Measurements from ENCODE around the gene EVPL.
A peak's percentile ranks its signal among the peaks of the same experiment; 100 is the strongest.

The EVPL gene

GRCh38 chr17:75994802-75995370 lies 32.2 kb downstream of the EVPL start:
- H3K4me3 Mint-ChIP-seq, result no peak overlapping the region
- no peak overlapping the region for H3K27ac Mint-ChIP-seq
- H3K27me3 Mint-ChIP-seq (ENCODE audit: low read depth), result no peaks in the 10 kb centered on the region
- H3K36me3 Mint-ChIP-seq (ENCODE audit: low read depth), result peaks cover 20% of the 10 kb centered on the region
- H3K4me1 Mint-ChIP-seq, result peaks cover 10% of the 10 kb centered on the region
- no peaks in the 10 kb centered on the region for H3K9me3 Mint-ChIP-seq
- TF ChIP-seq CTCF (IDR thresholded peaks at IDR 0.05; ENCODE audit: unreplicated experiment in 3 of 3), result no peak

GRCh38 chr17:75991396-75991795 lies 35.7 kb downstream of the EVPL start:
- Mint-ChIP-seq H3K9me3 (no peaks in the 10 kb centered on the region), H3K4me1 (no peaks in the 10 kb centered on the region), H3K4me3 (no peak overlapping the region), H3K36me3 (ENCODE audit: low read depth) (peaks cover 21% of the 10 kb centered on the region), H3K27ac (no peak overlapping the region), H3K27me3 (ENCODE audit: low read depth) (no peaks in the 10 kb centered on the region)
- TF ChIP-seq CTCF (IDR thresholded peaks at IDR 0.05; ENCODE audit: unreplicated experiment in 3 of 3), result no peak

- TF ChIP-seq CTCF (IDR thresholded peaks at IDR 0.05; ENCODE audit: unreplicated experiment in 3 of 3), result no peak
- Mint-ChIP-seq H3K4me1 (peaks cover 23% of the 10 kb centered on the region), H3K9me3 (no peaks in the 10 kb centered on the region), H3K27ac (no peak overlapping the region), H3K36me3 (ENCODE audit: low read depth) (peaks cover 10% of the 10 kb centered on the region), H3K27me3 (ENCODE audit: low read depth) (no peaks in the 10 kb centered on the region), H3K4me3 (no peak overlapping the region)
Measured at GRCh38 chr17:75987041-75987440, 40.1 kb downstream of the EVPL start.

GRCh38 chr17:75985986-75986385 lies 41.1 kb downstream of the EVPL start:
- TF ChIP-seq CTCF (IDR thresholded peaks at IDR 0.05; ENCODE audit: unreplicated experiment in 3 of 3), result no peak
- Mint-ChIP-seq H3K9me3 (no peaks in the 10 kb centered on the region), H3K4me1 (peaks cover 33% of the 10 kb centered on the region), H3K36me3 (ENCODE audit: low read depth) (peaks cover 6% of the 10 kb centered on the region), H3K27ac (no peak overlapping the region), H3K27me3 (ENCODE audit: low read depth) (no peaks in the 10 kb centered on the region), H3K4me3 (no peak overlapping the region)

GRCh38 chr17:75983501-75984181 lies 43.5 kb downstream of the EVPL start:
- Mint-ChIP-seq H3K27me3 (ENCODE audit: low read depth) (no peaks in the 10 kb centered on the region), H3K27ac (peak overlapping the region; percentile 76 to 89 (median 88)), H3K4me1 (peaks cover 47% of the 10 kb centered on the region), H3K36me3 (ENCODE audit: low read depth) (peaks cover 6% of the 10 kb centered on the region), H3K9me3 (no peaks in the 10 kb centered on the region), H3K4me3 (peak overlapping the region in 2 of 3 experiments; percentile 8 to 32)
- no peak for TF ChIP-seq CTCF (IDR thresholded peaks at IDR 0.05; ENCODE audit: unreplicated experiment in 3 of 3)
